ENCODE measurements around the gene MTMR11.

- TF ChIP-seq CTCF (IDR thresholded peaks at IDR 0.05) (no peak), POLR2A (IDR thresholded peaks at IDR 0.05) (no peak)
Observed at GRCh38 chr1:149903836-149904491, 32.7 kb downstream of the MTMR11 start.
